ENCODE results near the gene KLHL3. TPM values are rescaled to one million over a fixed set of nuclear protein-coding genes. Genes with fewer than 3 reads are reported as not detected.
A peak's percentile ranks its signal among the peaks of the same experiment; 100 is the strongest.

Gene KLHL3
- total RNA-seq, 1 experiment from 2014 or later = 0.58 TPM

DNA sequence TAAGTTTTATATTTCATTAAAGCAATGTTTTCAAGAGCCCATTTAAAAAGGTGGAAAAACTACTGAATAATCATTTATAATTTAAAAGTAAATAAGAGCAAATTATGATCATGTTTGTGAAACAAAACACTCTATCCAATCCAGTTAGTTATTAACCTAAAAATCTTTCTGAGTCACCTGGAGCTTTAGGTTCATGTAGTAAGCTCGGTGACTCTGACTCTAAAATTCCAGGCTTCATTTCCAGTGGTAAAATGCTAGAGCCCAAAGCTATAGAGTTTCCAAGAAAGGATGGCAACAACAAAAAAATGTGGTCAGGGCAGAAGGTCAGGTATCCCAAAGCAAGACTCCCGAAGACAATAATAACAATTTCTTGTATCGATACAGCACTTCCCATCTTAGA, 160.7 kb downstream of the KLHL3 start:
- peak overlapping the region; percentile 68 for H3K27ac ChIP-seq (ENCODE audit: low read depth, low read length, poor library complexity, severe bottlenecking)
- no peak for DNase-seq (ENCODE audit: low spot score)
- no peak overlapping the region for H3K4me3 ChIP-seq (ENCODE audit: low read depth, low read length, poor library complexity, severe bottlenecking)
- intact Hi-C loops (cut with micrococcal nuclease; ENCODE audit: unreplicated experiment) = no loop called here
- POLR2A ChIA-PET (ENCODE audit: low non-redundant PET) = no interaction called here
- H3K27me3 ChIP-seq (replicated peaks; ENCODE audit: insufficient read depth, low read depth, low read length, poor library complexity) = no peaks in the 10 kb centered on the region
- no peaks in the 10 kb centered on the region for H3K9me3 ChIP-seq (ENCODE audit: low read depth, low read length, poor library complexity, severe bottlenecking)
- CTCF ChIA-PET = no interaction called here
- H3K36me3 ChIP-seq (ENCODE audit: insufficient read depth, low read length, poor library complexity, severe bottlenecking) = no peaks in the 10 kb centered on the region
- TF ChIP-seq CTCF (conservative IDR thresholded peaks at IDR 0.05; ENCODE audit: low read depth, low read length) (no peak), EZH2 (IDR thresholded peaks at IDR 0.05; ENCODE audit: borderline replicate concordance, low read depth, low read length, poor library complexity, severe bottlenecking) (no peak)
- H3K4me1 ChIP-seq (ENCODE audit: insufficient read depth, low read length, poor library complexity, severe bottlenecking) = peaks cover 38% of the 10 kb centered on the region
- BruUV-seq (replicated peaks) = no TSS peak

DNA sequence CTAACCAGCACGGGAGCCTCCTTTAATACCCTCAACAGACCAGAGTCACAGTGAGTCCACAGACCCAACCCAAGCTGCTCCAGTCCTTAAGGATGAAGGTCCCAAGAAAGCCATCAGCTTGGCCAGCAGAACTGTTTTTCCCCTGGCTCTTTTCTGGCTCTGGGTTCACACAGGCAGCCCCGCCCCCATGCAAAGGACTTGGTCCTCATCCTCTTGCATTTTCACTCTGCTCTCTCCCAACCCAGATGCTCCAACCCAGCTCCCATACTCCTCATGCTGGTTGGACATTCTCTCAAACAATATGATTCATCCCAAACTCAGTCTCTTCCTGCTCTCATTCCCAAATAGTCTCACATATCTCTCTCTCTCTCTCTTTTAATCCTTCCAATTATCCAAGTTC, 162.5 kb downstream of the KLHL3 start:
- Histone ChIP-seq H3K4me3 (ENCODE audit: low read depth, low read length, poor library complexity, severe bottlenecking) (no peak overlapping the region), H3K27me3 (replicated peaks; ENCODE audit: insufficient read depth, low read depth, low read length, poor library complexity) (no peaks in the 10 kb centered on the region), H3K27ac (ENCODE audit: low read depth, low read length, poor library complexity, severe bottlenecking) (no peak overlapping the region), H3K36me3 (ENCODE audit: insufficient read depth, low read length, poor library complexity, severe bottlenecking) (no peaks in the 10 kb centered on the region), H3K9me3 (ENCODE audit: low read depth, low read length, poor library complexity, severe bottlenecking) (no peaks in the 10 kb centered on the region), H3K4me1 (ENCODE audit: insufficient read depth, low read length, poor library complexity, severe bottlenecking) (peaks cover 33% of the 10 kb centered on the region)
- no peak for DNase-seq (ENCODE audit: low spot score)
- ChIA-PET POLR2A (ENCODE audit: low non-redundant PET) (no interaction called here), CTCF (no interaction called here)
- no peak for TF ChIP-seq CTCF (conservative IDR thresholded peaks at IDR 0.05; ENCODE audit: low read depth, low read length)
- no peak for TF ChIP-seq EZH2 (IDR thresholded peaks at IDR 0.05; ENCODE audit: borderline replicate concordance, low read depth, low read length, poor library complexity, severe bottlenecking)
- BruUV-seq (replicated peaks) = no TSS peak
- intact Hi-C loops (cut with micrococcal nuclease; ENCODE audit: unreplicated experiment) = no loop called here

DNA sequence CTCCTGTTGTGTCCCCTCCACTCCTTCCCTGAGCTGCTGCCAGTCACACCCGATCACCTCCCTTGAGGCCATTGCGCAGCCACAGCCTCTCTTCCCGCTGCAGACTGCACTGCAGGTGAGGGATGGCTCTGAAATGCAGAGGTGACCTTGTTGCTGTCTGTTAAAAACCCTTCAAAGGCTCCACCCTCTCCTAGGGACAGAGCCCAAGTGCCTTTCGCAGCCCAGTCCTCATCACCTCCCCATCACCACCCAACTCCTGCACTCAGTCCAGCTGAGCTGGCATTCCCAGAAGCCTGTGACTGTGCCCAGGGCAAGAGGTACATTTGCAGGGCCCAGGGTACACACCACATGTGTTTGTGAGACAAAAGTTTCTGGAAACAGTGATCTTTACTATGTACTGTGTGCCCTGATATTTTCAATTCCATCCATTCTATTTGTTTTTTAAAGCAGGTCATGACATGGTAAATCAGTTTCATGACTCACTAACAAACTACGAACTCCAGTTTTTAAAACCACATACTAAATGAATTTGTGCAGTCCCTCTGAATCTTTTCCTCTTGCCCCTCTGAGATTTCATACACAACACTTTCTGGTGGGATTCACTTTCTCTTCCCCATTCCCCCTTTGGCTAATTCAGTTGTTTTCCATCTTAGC, 163.7 kb downstream of the KLHL3 start:
- DNase-seq (ENCODE audit: low spot score) = no peak
- no TSS peak for BruUV-seq (replicated peaks)
- intact Hi-C loops (cut with micrococcal nuclease; ENCODE audit: unreplicated experiment) = no loop called here
- peaks cover 32% of the 10 kb centered on the region for H3K4me1 ChIP-seq (ENCODE audit: insufficient read depth, low read length, poor library complexity, severe bottlenecking)
- H3K27ac ChIP-seq (ENCODE audit: low read depth, low read length, poor library complexity, severe bottlenecking) = no peak overlapping the region
- ChIA-PET POLR2A (ENCODE audit: low non-redundant PET) (no interaction called here), CTCF (no interaction called here)
- H3K9me3 ChIP-seq (ENCODE audit: low read depth, low read length, poor library complexity, severe bottlenecking) = no peaks in the 10 kb centered on the region
- TF ChIP-seq CTCF (conservative IDR thresholded peaks at IDR 0.05; ENCODE audit: low read depth, low read length) = no peak
- no peak for TF ChIP-seq EZH2 (IDR thresholded peaks at IDR 0.05; ENCODE audit: borderline replicate concordance, low read depth, low read length, poor library complexity, severe bottlenecking)
- H3K4me3 ChIP-seq (ENCODE audit: low read depth, low read length, poor library complexity, severe bottlenecking) = no peak overlapping the region
- H3K36me3 ChIP-seq (ENCODE audit: insufficient read depth, low read length, poor library complexity, severe bottlenecking) = no peaks in the 10 kb centered on the region
- H3K27me3 ChIP-seq (replicated peaks; ENCODE audit: insufficient read depth, low read depth, low read length, poor library complexity) = no peaks in the 10 kb centered on the region

Measured in A673 (cell line).